H1 (cell line): ENCODE data around the gene TBX6. TPM values are rescaled to one million over a fixed set of nuclear protein-coding genes. Genes with fewer than 3 reads are reported as not detected.

Experiments
- EGR1 ChIP-seq: IDR thresholded peaks from 2 replicates; pipeline ENCODE4 v1.6.1; 2011; ENCODE audit warnings: low read depth, low read length, borderline replicate concordance
- polyA plus RNA-seq, 7 experiments: library from polyadenylated mRNA; depleted of rRNA in 3 of 7; stranded (reverse) in 5 of 7; unstranded in 2 of 7; fragments of >200 nt in 5 of 7; fragments of 200-250 nt in 2 of 7; gene quantifications; 1 replicate in 5 of 7; 2 replicates in 1 of 7; 4 replicates in 1 of 7; pipeline versions ENCODE4 v1.2.1 to v1.2.3, GENCODE V29; 2011 to 2013; ENCODE audit warnings: missing spikeins in 2 of 7, mixed read lengths in 2 of 7
- total RNA-seq: library from RNA; stranded (reverse); fragmentation: NEBNext Ultra II Directional; extraction: Animal tissue kit (Norgen Biotek cat#: 25700); gene quantifications from 2 replicates; pipeline ENCODE4 v1.2.1, GENCODE V29; 2021

Gene TBX6
- total and polyA plus RNA-seq, 2 of the 8 experiments (the other 6 are each of a cell fraction or from before 2014, with no cell fraction given): 2.2 to 2.8 TPM

DNA sequence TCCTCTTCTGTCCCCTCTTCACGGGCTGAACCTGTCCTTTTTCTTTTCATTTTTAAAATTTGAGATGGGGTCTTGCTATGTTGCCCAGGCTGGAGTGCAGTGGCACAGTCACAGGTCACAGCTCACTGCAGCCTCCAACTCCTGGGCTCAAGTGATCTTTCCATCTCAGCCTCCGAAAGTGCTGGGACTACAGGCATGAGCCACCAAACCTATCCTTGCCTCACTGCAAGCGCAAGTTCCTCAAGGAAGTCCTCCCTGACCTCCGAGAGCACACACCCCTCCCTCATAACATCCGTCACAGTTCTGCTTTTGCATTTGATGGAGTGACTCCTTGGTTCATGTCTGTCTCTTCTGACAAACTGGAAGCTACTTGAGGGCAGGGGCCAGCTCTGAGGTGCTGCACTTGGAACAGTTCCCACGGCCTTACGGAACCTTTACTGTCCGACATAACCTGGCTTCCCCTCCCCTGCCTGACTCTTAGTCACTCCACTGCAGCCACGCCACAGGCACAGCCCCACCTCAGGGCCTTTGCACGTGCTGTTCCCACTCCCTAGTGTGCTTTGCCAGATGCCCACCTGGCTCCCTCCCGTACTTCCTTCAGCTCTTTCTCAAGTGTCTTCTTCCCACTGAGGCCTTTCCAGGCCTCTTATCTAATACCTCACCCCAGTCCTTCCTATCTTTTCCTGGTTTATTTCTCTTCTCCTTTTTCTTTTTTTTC lies 4.4 kb downstream of the TBX6 start (continued):
- TF ChIP-seq EGR1: no peak
